HL-60 (cell line): Measurements from ENCODE around the gene SEMA3D.

Experiments
- CTCF ChIP-seq: IDR thresholded peaks from one replicate; pipeline ENCODE4 v1.5.1; 2011; ENCODE audit warnings: low read length, control low read depth, inconsistent platforms; ENCODE audit not compliant: insufficient read depth
- POLR2AphosphoS5 ChIP-seq: IDR thresholded peaks from 2 replicates; pipeline ENCODE4 v1.6.1; 2012; ENCODE audit warnings: low read depth
- TF ChIP-seq, protein P1 (sequence below): IDR thresholded peaks from 2 replicates; pipeline ENCODE4 v1.6.1; 2012; ENCODE audit warnings: low read depth; ENCODE audit not compliant: insufficient replicate concordance

DNA sequence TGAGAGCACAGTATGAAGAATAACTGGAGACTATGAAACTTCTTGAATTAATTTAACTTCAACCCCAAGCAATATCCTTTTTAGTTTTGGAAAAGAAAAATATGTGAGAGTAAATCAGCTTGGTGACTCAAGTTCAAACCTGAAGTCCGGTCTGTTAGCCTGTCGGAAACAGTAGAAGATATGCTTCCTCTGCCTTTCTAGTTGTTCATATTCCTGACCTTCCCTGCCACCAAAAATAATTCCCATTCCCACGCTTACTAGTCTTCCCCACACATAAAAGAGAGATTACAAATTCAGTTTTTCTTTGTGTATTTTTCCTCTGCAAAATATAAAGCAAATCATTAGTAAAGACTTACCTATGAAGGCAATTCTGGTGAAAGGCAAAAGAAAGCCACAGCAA, 3.6 kb downstream of the SEMA3D start:
- TF ChIP-seq CTCF (no peak), POLR2AphosphoS5 (no peak)
- TF ChIP-seq, protein P1, sequence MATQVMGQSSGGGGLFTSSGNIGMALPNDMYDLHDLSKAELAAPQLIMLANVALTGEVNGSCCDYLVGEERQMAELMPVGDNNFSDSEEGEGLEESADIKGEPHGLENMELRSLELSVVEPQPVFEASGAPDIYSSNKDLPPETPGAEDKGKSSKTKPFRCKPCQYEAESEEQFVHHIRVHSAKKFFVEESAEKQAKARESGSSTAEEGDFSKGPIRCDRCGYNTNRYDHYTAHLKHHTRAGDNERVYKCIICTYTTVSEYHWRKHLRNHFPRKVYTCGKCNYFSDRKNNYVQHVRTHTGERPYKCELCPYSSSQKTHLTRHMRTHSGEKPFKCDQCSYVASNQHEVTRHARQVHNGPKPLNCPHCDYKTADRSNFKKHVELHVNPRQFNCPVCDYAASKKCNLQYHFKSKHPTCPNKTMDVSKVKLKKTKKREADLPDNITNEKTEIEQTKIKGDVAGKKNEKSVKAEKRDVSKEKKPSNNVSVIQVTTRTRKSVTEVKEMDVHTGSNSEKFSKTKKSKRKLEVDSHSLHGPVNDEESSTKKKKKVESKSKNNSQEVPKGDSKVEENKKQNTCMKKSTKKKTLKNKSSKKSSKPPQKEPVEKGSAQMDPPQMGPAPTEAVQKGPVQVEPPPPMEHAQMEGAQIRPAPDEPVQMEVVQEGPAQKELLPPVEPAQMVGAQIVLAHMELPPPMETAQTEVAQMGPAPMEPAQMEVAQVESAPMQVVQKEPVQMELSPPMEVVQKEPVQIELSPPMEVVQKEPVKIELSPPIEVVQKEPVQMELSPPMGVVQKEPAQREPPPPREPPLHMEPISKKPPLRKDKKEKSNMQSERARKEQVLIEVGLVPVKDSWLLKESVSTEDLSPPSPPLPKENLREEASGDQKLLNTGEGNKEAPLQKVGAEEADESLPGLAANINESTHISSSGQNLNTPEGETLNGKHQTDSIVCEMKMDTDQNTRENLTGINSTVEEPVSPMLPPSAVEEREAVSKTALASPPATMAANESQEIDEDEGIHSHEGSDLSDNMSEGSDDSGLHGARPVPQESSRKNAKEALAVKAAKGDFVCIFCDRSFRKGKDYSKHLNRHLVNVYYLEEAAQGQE: no peak
